HepG2 (cell line): ENCODE data around the gene BCAM. TPM values are rescaled to one million over a fixed set of nuclear protein-coding genes. Genes with fewer than 3 reads are reported as not detected.

Source experiments
- CC2D1A ChIP-seq: sonication (generic); formaldehyde crosslinking; IDR thresholded peaks from 2 replicates; pipeline ENCODE4 v1.8.1; 2023; ENCODE audit warnings: mild to moderate bottlenecking, missing genetic modification reagents
- CCAR2 ChIP-seq: fragments of 200-400 bp; formaldehyde crosslinking; optimal IDR thresholded peaks from 2 replicates; pipeline ENCODE3; 2018; ENCODE audit warnings: low read depth, mild to moderate bottlenecking, low read length, moderate library complexity
- CREM ChIP-seq, 2 experiments: sonication (generic) in 1 of 2; formaldehyde crosslinking in 1 of 2; IDR thresholded peaks; 2 replicates each; pipeline versions ENCODE4 v1.4.0 to v1.6.1; 2016 to 2020; ENCODE audit warnings: antibody characterized with exemption in 1 of 2, mild to moderate bottlenecking in 1 of 2, missing genetic modification reagents in 1 of 2
- DRAP1 ChIP-seq: IDR thresholded peaks from 2 replicates; pipeline ENCODE4 v1.6.1; 2016; ENCODE audit warnings: missing genetic modification reagents, missing compliant biosample characterization
- GMEB1 ChIP-seq: sonication (generic); formaldehyde crosslinking; IDR thresholded peaks from 2 replicates; pipeline ENCODE4 v1.5.1; 2020; ENCODE audit warnings: missing genetic modification reagents, mild to moderate bottlenecking, borderline replicate concordance
- HOXA3 ChIP-seq: sonication (generic); formaldehyde crosslinking; IDR thresholded peaks from 2 replicates; pipeline ENCODE4 v1.5.0; 2020; ENCODE audit warnings: missing genetic modification reagents
- MLX ChIP-seq: IDR thresholded peaks from 2 replicates; pipeline ENCODE4 v1.6.1; 2016
- MYC ChIP-seq: sonication (generic); formaldehyde crosslinking; IDR thresholded peaks from 2 replicates; pipeline ENCODE4 v1.9.0; 2021; ENCODE audit warnings: missing genetic modification reagents, borderline replicate concordance
- PAXIP1 ChIP-seq: sonication (generic); formaldehyde crosslinking; conservative IDR thresholded peaks from 2 replicates; pipeline ENCODE4 v1.4.0; 2020; ENCODE audit warnings: mild to moderate bottlenecking, missing genetic modification reagents, moderate library complexity
- PBX3 ChIP-seq: sonication (generic); formaldehyde crosslinking; IDR thresholded peaks from 2 replicates; pipeline ENCODE4 v1.8.1; 2023; ENCODE audit warnings: missing genetic modification reagents, inconsistent platforms, borderline replicate concordance
- POGZ ChIP-seq: sonication (generic); formaldehyde crosslinking; IDR thresholded peaks from 2 replicates; pipeline ENCODE4 v1.4.0; 2020; ENCODE audit warnings: mild to moderate bottlenecking, missing genetic modification reagents
- RBFOX2 ChIP-seq: fragments of 200-400 bp; formaldehyde crosslinking; IDR thresholded peaks from 2 replicates; pipeline ENCODE4 v1.6.1; 2017; ENCODE audit warnings: low read depth, mild to moderate bottlenecking, low read length
- SRSF1 ChIP-seq: fragments of 200-400 bp; formaldehyde crosslinking; optimal IDR thresholded peaks from 2 replicates; pipeline ENCODE3; 2017; ENCODE audit warnings: mild to moderate bottlenecking, low read depth, low read length, moderate library complexity
- ZFY ChIP-seq: sonication (generic); formaldehyde crosslinking; IDR thresholded peaks from 2 replicates; pipeline ENCODE4 v1.4.0; 2020; ENCODE audit warnings: missing genetic modification reagents
- ZNF569 ChIP-seq: sonication (generic); formaldehyde crosslinking; IDR thresholded peaks from 2 replicates; pipeline ENCODE4 v1.5.0; 2020; ENCODE audit warnings: mild to moderate bottlenecking, missing genetic modification reagents, moderate library complexity, borderline replicate concordance
- ZNF703 ChIP-seq: sonication (generic); formaldehyde crosslinking; IDR thresholded peaks from 2 replicates; pipeline ENCODE4 v1.5.1; 2020; ENCODE audit warnings: missing genetic modification reagents, mild to moderate bottlenecking, moderate library complexity, borderline replicate concordance
- ZNF780A ChIP-seq: sonication (generic); formaldehyde crosslinking; IDR thresholded peaks from 2 replicates; pipeline ENCODE4 v1.8.0; 2022; ENCODE audit warnings: mild to moderate bottlenecking, missing genetic modification reagents, moderate library complexity
- ZNF790 ChIP-seq: sonication (generic); formaldehyde crosslinking; IDR thresholded peaks from 2 replicates; pipeline ENCODE4 v1.8.0; 2022; ENCODE audit warnings: missing genetic modification reagents, mild to moderate bottlenecking, borderline replicate concordance
- polyA plus RNA-seq, 8 experiments: library from polyadenylated mRNA; depleted of rRNA in 3 of 8; stranded (reverse) in 7 of 8; unstranded in 1 of 8; fragments of >200 nt; fragmentation: Illumina TruSeq in 4 of 8; extraction: Trizol in 4 of 8; gene quantifications; 2 replicates each; pipeline versions ENCODE4 v1.2.1 to v1.2.3, GENCODE V29; 2011 to 2016; ENCODE audit warnings: low read depth in 4 of 8, missing spikeins in 1 of 8, mixed read lengths in 1 of 8; ENCODE audit not compliant: insufficient read depth in 1 of 8
- total RNA-seq, 5 experiments: library from RNA; depleted of rRNA; stranded (reverse); fragments of >200 nt; fragmentation: Illumina TruSeq; extraction: Trizol; gene quantifications; 2 replicates each; pipeline ENCODE4 v1.2.3, GENCODE V29; 2016; ENCODE audit warnings: low read depth in 1 of 5

The BCAM gene
- total and polyA plus RNA-seq, 2 of the 13 experiments (the other 11 are each of a cell fraction or from before 2014, with no cell fraction given), result 51.2 to 62.7 TPM

GRCh38 chr19:44845612-44846454 lies 36.9 kb downstream of the BCAM start, which contains the start of gene NECTIN2 (continued):
- peak; percentile 30; the same call in 1 of the 2 replicates for TF ChIP-seq PAXIP1 (CRISPR knock-in tag)
- no peak for TF ChIP-seq CC2D1A
- no peak for TF ChIP-seq ZNF790 (CRISPR knock-in tag)
- TF ChIP-seq DRAP1, result peak; percentile 69
- peak; percentile 22; the same call in 1 of the 2 replicates for TF ChIP-seq HOXA3
- TF ChIP-seq MYC (CRISPR knock-in tag), result peak; percentile 83; the same call in 1 of the 2 replicates
- TF ChIP-seq PBX3 (CRISPR knock-in tag), result no peak
- peak; percentile 83 for TF ChIP-seq RBFOX2
- TF ChIP-seq ZNF780A, result peak; percentile 51; the same call in 1 of the 2 replicates
- TF ChIP-seq POGZ (CRISPR knock-in tag), result peak; percentile 47; the same call in 1 of the 2 replicates
- peak; percentile 74 for TF ChIP-seq ZFY (CRISPR knock-in tag)
- TF ChIP-seq ZNF703 (CRISPR knock-in tag), result no peak
- TF ChIP-seq CREM (IDR thresholded peaks at IDR 0.05), result peak; percentile 47; the same call in 1 of the 2 replicates
- TF ChIP-seq CREM (CRISPR knock-in tag; IDR thresholded peaks at IDR 0.05), result no peak
- TF ChIP-seq SRSF1, result no peak
- TF ChIP-seq ZNF569 (CRISPR knock-in tag), result no peak
- 0 out of 2 replicates have a peak, but pooled peaks have one; percentile 33 for TF ChIP-seq MLX (CRISPR knock-in tag)
- TF ChIP-seq GMEB1, result peak; percentile 17; the same call in 1 of the 2 replicates
- peak; percentile 30 for TF ChIP-seq CCAR2
